NCI-H226 (cell line): ENCODE results near the gene KITLG.
"Not testable (repeated sequence)": the region's sequence is repeated elsewhere in the genome, so short reads cannot be mapped to it uniquely, and the experiment has no call there.

Source experiments
- DNase-seq: peaks from one replicate; pipeline ENCODE4 v3.0.0-alpha.2; 2015

Gene KITLG

GRCh38 chr12:88575361-88575970, 4.8 kb downstream of the KITLG start:
- no peak for DNase-seq

- DNase-seq, result no peak
Observed at GRCh38 chr12:88574278-88574677, 6.0 kb downstream of the KITLG start.

DNA sequence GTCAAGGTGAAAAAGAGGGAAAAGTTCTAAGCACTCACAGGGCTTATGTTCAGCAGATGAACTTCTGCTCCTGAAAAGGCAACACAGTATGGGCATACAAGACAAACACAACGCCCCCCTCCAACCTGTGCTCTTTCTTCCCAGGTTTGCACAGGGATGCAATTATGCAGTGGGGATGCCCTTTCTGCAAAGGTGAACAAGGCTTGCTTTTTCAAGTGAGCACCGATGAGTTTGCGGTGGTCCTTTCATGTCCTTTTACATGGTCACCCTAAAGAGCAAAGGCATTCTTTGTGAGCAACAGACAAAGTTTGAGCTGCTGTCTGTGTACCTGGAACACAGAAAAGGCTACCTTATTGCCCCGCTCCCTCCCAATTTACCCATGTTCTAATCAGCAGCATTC, 6.7 kb downstream of the KITLG start:
- no peak for DNase-seq

- peak; percentile 24 for DNase-seq
Observed at GRCh38 chr12:88572781-88573549, 7.3 kb downstream of the KITLG start.

GRCh38 chr12:88571543-88571942, 8.7 kb downstream of the KITLG start:
- no peak for DNase-seq

DNA sequence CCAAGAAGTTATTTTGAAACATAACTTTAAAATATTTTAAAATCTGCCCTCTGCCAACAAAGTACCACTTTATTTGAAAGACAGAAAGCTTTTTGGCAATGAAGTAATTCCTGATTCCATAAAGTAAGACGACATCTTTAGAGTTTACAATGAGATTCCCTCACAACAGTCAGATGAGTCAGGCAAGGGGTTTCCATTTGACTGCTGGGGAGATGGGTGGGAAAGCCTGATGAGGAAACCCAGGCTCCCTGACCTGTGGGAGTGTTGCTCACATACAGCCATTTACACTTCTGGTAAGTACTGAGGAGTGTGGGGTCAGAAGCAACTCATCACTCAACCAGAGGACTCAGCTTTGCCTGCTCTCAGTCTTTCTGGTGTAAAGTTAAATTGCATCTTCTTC, 10.2 kb downstream of the KITLG start:
- DNase-seq, result peak; percentile 87

DNA sequence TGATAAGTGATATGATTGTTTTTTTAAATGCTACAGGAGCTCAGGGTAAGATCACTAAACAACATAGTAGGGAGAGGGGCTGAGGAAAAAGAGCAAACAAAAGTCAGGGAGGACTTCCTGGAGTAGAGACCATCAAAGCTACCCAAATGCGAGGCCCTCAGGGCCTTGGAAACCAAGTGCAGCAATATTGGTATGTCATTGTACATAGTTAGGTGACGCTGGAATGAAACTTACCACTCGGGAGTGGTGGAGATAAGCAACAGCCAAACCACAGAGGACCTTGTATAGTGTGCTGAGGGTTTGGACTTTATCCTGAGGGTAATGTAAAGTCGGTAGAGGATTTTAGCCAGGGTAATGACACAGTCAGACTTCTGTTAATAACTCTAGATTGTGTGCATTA, 13.8 kb downstream of the KITLG start:
- DNase-seq, result peak; percentile 75

DNA sequence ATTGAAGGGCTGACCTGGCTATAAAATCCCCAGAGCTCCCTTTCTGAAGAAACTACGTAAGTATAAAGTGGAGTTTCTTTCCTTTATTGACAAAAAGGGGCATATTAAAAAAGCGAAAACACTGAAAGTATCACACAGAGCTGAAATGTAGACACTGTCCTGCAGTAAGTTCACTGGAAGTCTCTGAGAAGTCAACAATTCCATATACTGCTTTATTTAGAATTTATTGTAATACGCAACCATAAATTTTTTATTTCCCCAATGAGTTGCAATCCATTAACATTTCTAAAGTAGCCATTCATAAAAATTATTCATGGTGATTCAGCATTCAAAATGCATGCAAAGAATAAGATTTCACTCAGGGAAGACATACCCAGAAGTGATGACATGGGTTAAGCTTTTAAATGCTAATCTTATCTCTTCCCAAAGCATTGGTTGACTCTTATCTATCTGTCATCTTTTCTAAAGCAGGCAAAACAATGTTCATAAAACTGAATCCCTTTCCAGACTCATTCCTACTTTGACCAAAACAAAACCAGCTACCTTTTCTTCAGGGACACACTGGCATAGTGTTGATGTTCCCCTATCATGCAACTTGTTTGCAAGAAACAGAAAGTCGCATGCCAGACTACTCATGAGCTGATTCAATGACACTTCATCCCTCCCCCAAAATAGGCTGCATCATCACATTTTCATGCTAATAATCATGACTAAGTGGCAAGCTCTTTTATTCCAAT, 17.3 kb downstream of the KITLG start:
- DNase-seq, result peak; percentile 67

DNA sequence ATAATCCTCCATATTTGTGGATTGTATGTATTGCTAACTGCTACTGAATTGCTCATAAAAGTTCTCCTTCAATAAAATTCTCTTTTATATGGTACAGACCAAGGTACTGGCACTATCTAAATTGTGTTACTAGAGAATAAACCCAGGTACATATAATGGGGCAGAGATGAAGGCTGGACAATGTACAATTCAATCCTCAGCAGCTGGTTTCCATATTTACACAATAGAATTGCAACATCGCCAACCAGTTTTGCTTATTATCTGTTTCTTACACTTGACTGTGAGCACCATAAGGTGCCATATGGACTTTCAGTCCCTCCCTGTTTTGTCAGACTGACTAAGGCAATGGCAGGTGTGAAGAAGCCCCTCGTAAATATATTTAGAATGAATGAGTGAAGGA, 18.1 kb downstream of the KITLG start:
- DNase-seq, result no peak

DNA sequence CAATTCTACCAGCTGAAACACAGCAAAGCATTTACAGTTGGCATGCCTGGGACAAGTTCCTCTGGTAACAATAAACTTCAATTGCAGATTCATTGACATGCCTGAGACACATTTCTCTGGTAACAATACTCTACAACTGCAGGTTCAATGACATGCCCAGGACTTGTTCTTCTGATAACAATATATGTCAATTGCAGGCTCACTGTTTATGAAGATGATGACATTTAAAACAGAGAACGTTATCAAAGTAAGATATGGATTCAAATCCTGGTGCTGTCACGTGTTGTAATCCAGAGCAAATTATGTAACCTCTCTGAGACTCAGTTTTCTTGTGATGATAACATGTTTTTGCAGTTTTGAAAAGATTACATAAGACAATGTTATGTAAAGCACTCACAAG, 20.5 kb downstream of the KITLG start:
- no peak for DNase-seq

GRCh38 chr12:88559199-88559598, 21.1 kb downstream of the KITLG start:
- no peak for DNase-seq

DNA sequence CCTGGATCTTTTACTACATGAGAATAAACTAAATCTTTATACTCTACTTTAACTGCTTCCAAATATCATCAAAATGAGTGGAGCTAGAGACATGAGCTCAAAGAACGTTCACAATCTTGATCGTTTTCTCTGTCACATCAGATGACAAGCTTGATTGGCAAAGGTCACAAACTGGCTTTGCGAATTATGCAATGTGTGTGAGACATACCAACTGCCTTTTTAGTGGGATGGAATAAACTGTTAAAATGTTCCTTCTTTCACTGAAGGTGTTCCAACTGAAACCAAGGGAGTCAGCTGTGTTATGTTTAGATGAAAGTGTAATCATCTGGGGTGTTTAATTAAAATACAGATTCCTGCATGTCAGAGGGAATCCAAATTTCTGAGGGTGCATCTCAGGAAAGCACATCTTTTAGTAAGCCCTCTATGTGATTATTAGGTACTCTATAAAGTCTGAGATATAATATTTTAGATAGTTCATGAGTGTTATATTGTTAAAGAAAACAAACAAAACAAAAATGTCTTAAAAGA, 21.9 kb downstream of the KITLG start:
- DNase-seq, result no peak

GRCh38 chr12:88556213-88556774, 24.0 kb downstream of the KITLG start:
- no peak for DNase-seq

GRCh38 chr12:88553941-88554658, 26.2 kb downstream of the KITLG start:
- peak; percentile 82 for DNase-seq

- peak; percentile 66 for DNase-seq
Observed at GRCh38 chr12:88552610-88553079, 27.6 kb downstream of the KITLG start.

DNA sequence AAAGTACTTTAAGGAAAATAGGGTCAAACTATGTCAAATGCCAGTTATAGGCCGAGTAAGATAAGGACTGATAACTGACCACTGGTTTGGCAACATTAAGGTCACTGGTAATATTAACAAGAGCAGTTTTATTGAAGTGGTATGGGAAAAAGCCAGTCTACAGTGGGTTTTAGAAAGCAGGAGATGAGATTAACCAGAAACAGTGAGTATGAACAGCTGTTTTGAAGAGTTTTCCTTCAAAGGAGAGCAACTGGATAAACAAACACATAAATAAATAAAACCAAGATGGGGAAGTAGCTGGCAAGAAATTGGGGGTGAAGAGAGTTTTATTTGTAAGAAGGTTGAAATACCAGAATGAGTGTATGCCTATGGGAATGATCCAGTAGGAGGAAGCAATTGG, 30.3 kb downstream of the KITLG start:
- DNase-seq, result no peak

GRCh38 chr12:88547949-88548348, 32.3 kb downstream of the KITLG start:
- DNase-seq, result not testable (repeated sequence)

GRCh38 chr12:88546853-88547252, 33.4 kb downstream of the KITLG start:
- no peak for DNase-seq

- DNase-seq, result no peak
Observed at GRCh38 chr12:88546226-88546625, 34.0 kb downstream of the KITLG start.

DNA sequence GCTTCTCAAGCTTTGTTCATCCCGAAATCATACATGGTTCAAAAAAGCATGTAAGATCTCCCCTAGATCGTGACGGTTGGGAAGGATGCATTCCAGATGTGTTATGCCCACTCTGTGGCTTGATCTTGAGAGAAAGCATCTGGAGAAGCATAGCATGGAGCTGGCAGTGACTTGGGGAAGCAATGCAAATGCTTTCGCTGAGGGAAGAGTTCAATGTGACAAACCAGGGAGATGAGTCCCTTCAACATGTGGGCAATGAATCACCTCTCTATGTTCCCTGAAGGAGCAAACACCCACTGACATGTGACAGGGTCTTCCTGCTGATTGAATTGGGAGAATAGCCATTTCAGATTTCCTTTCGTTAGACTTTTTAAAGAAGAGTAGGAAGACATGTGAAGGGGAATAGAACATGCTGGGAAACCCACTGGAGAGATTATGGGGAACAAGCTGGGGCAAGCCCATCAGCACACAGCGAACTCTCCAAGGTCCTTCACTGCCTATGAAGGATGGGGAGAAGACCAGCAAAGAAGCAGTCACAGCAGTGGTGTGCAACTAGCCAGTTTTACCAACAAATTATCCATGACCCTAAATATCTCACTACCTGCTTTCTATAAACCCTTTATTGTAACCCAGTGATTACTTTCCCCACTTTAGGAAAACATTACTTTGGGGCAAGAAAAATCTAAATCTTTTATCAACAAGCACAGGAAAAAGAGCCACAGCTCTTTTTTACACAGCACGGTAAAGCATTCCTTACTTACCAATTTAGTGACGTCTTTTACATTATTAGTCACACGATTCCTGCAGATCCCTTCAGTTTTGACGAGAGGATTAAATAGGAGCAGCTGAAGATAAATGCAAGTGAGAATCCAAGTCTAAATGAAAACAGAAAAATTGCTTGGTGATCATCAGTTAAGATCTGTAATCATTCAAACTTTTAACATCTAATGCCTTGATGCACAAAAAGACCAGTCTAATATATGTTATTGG, 35.0 kb downstream of the KITLG start:
- no peak for DNase-seq

DNA sequence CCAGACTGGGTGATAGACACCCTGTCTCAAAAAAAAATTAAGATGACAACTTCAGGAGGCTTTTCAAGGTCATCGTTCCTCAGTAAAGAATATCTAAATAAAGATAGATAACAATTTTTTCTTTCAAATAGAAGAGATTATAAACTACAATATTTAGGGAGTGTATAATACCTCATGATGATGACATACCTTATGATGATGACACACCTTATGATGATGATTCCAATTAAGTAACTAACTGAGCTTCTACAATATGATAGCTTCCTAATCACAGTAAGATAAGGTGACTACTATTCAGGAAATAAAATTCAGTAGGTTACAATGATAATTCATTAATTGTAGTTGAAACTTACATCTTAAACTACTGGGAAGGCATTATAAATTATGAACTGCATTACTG, 40.4 kb downstream of the KITLG start:
- no peak for DNase-seq
